ENCODE data around the gene DOCK1. TPM values are rescaled to one million over a fixed set of nuclear protein-coding genes. Genes with fewer than 3 reads are reported as not detected.

The DOCK1 gene
- total RNA-seq, 4 donors from 2014 or later, result 41.1 to 62.4 (median 53.2) TPM

- no peak for TF ChIP-seq CTCF (IDR thresholded peaks at IDR 0.05; ENCODE audit: low read depth)
These were observed 159.2 kb downstream of the DOCK1 start for GRCh38 chr10:127064474-127064873.

GRCh38 chr10:127067542-127068194, 162.4 kb downstream of the DOCK1 start:
- no peak for TF ChIP-seq CTCF (IDR thresholded peaks at IDR 0.05; ENCODE audit: low read depth)

- no peak for TF ChIP-seq CTCF (IDR thresholded peaks at IDR 0.05; ENCODE audit: low read depth)
These were observed 163.3 kb downstream of the DOCK1 start for GRCh38 chr10:127068485-127068884.

- TF ChIP-seq CTCF (IDR thresholded peaks at IDR 0.05; ENCODE audit: low read depth), result no peak
These were observed 164.2 kb downstream of the DOCK1 start for GRCh38 chr10:127069436-127069835.

- TF ChIP-seq CTCF (IDR thresholded peaks at IDR 0.05; ENCODE audit: low read depth), result no peak
These were observed 165.9 kb downstream of the DOCK1 start for GRCh38 chr10:127071126-127071525.

- no peak for TF ChIP-seq CTCF (IDR thresholded peaks at IDR 0.05; ENCODE audit: low read depth)
These were observed 168.4 kb downstream of the DOCK1 start for GRCh38 chr10:127073666-127074065.

GRCh38 chr10:127079392-127079791, 174.2 kb downstream of the DOCK1 start:
- no peak for TF ChIP-seq CTCF (IDR thresholded peaks at IDR 0.05; ENCODE audit: low read depth)
